HG03097 (cell line): ENCODE measurements around the gene EEF2KMT.
"Not testable (repeated sequence)": the region's sequence is repeated elsewhere in the genome, so short reads cannot be mapped to it uniquely, and the experiment has no call there.

Experiments used
- ATAC-seq: cut with Tn5 transposase; IDR thresholded peaks from one replicate; pipeline ENCODE4 v1.9.1; 2021; ENCODE audit not compliant: unreplicated experiment, low FRiP score

The EEF2KMT gene

GRCh38 chr16:5044581-5044980 lies 53.0 kb downstream of the EEF2KMT start:
- not testable (repeated sequence) for ATAC-seq

- ATAC-seq = no peak
These were observed 53.5 kb downstream of the EEF2KMT start for GRCh38 chr16:5044011-5044540.

DNA sequence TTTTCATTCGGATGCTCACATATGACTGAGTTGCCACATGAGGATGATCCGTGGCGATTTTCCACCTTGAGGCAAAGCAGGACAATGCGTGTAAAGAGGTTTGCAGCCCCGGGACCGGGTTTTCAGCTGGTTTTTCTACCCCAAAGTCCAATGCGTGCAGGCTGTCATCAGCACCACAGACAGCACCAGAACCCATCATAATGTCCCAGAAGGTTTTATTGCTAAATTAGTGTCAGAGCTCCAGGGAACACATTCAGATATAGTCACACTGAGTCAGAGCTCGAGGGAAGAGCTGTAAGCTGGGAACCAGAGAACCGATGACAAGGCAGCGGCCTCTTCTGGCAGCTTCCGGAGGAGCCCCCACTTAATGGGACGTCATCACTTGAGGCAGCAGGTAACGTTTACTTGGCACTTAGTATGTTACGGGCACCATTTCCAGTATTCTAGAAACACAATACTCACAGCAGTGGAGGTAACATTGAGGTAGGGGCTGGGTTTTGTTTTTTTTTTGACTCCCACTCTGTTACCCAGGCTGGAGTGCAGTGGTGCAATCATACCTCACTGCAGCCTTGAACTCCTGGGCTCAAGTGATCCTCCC lies 54.9 kb downstream of the EEF2KMT start:
- no peak for ATAC-seq

- ATAC-seq = no peak
These were observed 55.9 kb downstream of the EEF2KMT start for GRCh38 chr16:5041600-5042133.

DNA sequence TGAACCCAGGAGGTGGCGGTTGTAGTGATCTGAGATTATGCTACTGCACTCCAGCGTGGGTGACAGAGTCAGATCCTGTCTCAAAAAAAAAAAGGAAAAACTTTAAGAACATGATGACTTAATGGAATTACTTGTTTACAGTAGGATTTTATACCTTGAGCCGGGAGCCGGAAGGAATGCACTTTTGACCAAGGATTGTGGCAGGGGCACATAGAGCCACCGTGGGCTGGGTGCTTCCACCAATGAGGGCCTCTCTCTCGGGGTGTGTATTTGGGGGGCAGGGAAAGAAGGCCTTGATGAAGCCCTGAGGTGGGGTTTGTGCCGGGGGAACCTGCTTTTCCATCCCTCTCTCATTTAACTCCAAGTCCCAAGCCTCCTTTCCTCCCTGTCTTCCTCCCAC lies 57.1 kb downstream of the EEF2KMT start:
- ATAC-seq = no peak

GRCh38 chr16:5036228-5037156 lies 61.1 kb downstream of the EEF2KMT start:
- ATAC-seq = no peak

- no peak for ATAC-seq
These were observed 61.7 kb downstream of the EEF2KMT start for GRCh38 chr16:5035909-5036227.
